H7 (cell line): ENCODE measurements around the gene PLEKHG5. TPM values are rescaled to one million over a fixed set of nuclear protein-coding genes. Genes with fewer than 3 reads are reported as not detected.

Experiments
- DNase-seq: peaks from one replicate; pipeline ENCODE4 v3.0.0; 2012
- H3K27me3 ChIP-seq: 2 replicates; pipeline ENCODE4 v1.6.0; 2011; ENCODE audit warnings: mild to moderate bottlenecking, low read length; ENCODE audit not compliant: control insufficient read depth, insufficient read depth
- H3K36me3 ChIP-seq: replicated peaks from 2 replicates; pipeline ENCODE4 v1.5.1; 2011; ENCODE audit warnings: low read length; ENCODE audit not compliant: control insufficient read depth, insufficient read depth
- H3K4me3 ChIP-seq: 2 replicates; pipeline ENCODE4 v1.5.1; 2011; ENCODE audit warnings: low read depth, mild to moderate bottlenecking, control low read depth, low read length, moderate library complexity; ENCODE audit not compliant: insufficient read depth
- total RNA-seq: library from RNA; depleted of rRNA; stranded (reverse); fragments of >200 nt; shearing (Covaris generic); gene quantifications from 2 replicates; pipeline ENCODE4 v1.2.3, GENCODE V29; 2014; rRNA removed

The PLEKHG5 gene
- total RNA-seq, 1 experiment from 2014 or later, result 17.2 TPM

- DNase-seq, result peak; percentile 96
- Histone ChIP-seq H3K27me3 (peaks cover 83% of the 10 kb centered on the region), H3K36me3 (no peaks in the 10 kb centered on the region), H3K4me3 (peak overlapping the region; percentile 17; the same call in 1 of the 2 replicates)
Observed at GRCh38 chr1:6423321-6423999, 68.0 kb downstream of the PLEKHG5 start.

- no peaks in the 10 kb centered on the region for H3K36me3 ChIP-seq
- no peak overlapping the region for H3K4me3 ChIP-seq
- DNase-seq, result peak; percentile 61
- peaks cover 94% of the 10 kb centered on the region for H3K27me3 ChIP-seq
Observed at GRCh38 chr1:6421266-6421665, 70.2 kb downstream of the PLEKHG5 start.

- DNase-seq, result peak; percentile 90
- Histone ChIP-seq H3K36me3 (no peaks in the 10 kb centered on the region), H3K4me3 (peak overlapping the region; percentile 42; the same call in 1 of the 2 replicates), H3K27me3 (peaks cover 94% of the 10 kb centered on the region)
Observed at GRCh38 chr1:6420454-6421042, 70.9 kb downstream of the PLEKHG5 start.

- peak; percentile 93 for DNase-seq
- Histone ChIP-seq H3K27me3 (peaks cover 94% of the 10 kb centered on the region), H3K4me3 (peak within 1 kb of the TSS; percentile 42), H3K36me3 (no peaks in the 10 kb centered on the region)
Observed at GRCh38 chr1:6419804-6420453, 71.5 kb downstream of the PLEKHG5 start, which contains the start of gene HES2. Gene HES2, minus strand, starts transcription at chr1:6419919. Its CDS starts 99 bp downstream, at chr1:6419820.

GRCh38 chr1:6419397-6419803 lies 72.1 kb downstream of the PLEKHG5 start:
- peak overlapping the region; percentile 42 for H3K4me3 ChIP-seq
- DNase-seq, result peak; percentile 91
- H3K27me3 ChIP-seq, result peaks cover 94% of the 10 kb centered on the region
- no peaks in the 10 kb centered on the region for H3K36me3 ChIP-seq

- peak; percentile 78 for DNase-seq
- Histone ChIP-seq H3K36me3 (no peaks in the 10 kb centered on the region), H3K27me3 (peaks cover 91% of the 10 kb centered on the region), H3K4me3 (peak overlapping the region; percentile 42)
Observed at GRCh38 chr1:6418668-6419396, 72.6 kb downstream of the PLEKHG5 start.

GRCh38 chr1:6417961-6418667 lies 73.4 kb downstream of the PLEKHG5 start:
- Histone ChIP-seq H3K4me3 (no peak overlapping the region), H3K36me3 (no peaks in the 10 kb centered on the region), H3K27me3 (peaks cover 84% of the 10 kb centered on the region)
- no peak for DNase-seq

Other genes starting within 250 kb of the PLEKHG5 start
- gene HES3, start 247.5 kb downstream of the PLEKHG5 start, total RNA-seq, result 28.2 and 38.8 TPM in 2 replicates
- gene GPR153, start 230.6 kb downstream of the PLEKHG5 start, total RNA-seq, result 15.6 and 25.2 TPM in 2 replicates
- 68.9 and 76.3 TPM in 2 replicates for gene ACOT7, start 97.9 kb downstream of the PLEKHG5 start, total RNA-seq
- gene HES2, start 71.7 kb downstream of the PLEKHG5 start, total RNA-seq, result 0.04 and 0.62 TPM in 2 replicates
- 8.7 and 9.3 TPM in 2 replicates for gene ESPN, start 66.9 kb downstream of the PLEKHG5 start, total RNA-seq
- gene TNFRSF25, start 25.5 kb downstream of the PLEKHG5 start, total RNA-seq, result 5.4 and 15.7 TPM in 2 replicates
- gene NOL9, start 62.8 kb upstream of the PLEKHG5 start, total RNA-seq, result 32.7 and 37.2 TPM in 2 replicates
- gene TAS1R1, start 63.6 kb upstream of the PLEKHG5 start, total RNA-seq, result 0.10 and 0.15 TPM in 2 replicates
- gene ZBTB48, start 88.3 kb upstream of the PLEKHG5 start, total RNA-seq, result 40.3 and 40.4 TPM in 2 replicates
- 35.0 and 41.1 TPM in 2 replicates for gene KLHL21, start 111.2 kb upstream of the PLEKHG5 start, total RNA-seq
- gene PHF13, start 122.1 kb upstream of the PLEKHG5 start, total RNA-seq, result 36.6 and 44.5 TPM in 2 replicates
- gene THAP3, start 133.2 kb upstream of the PLEKHG5 start, total RNA-seq, result 47.7 and 62.9 TPM in 2 replicates
- gene DNAJC11, start 210.1 kb upstream of the PLEKHG5 start, total RNA-seq, result 75.8 and 79.9 TPM in 2 replicates